CD4-positive, alpha-beta T cell (primary cell): ENCODE results near the gene FBXO24. TPM values are rescaled to one million over a fixed set of nuclear protein-coding genes. Genes with fewer than 3 reads are reported as not detected.

Experiments used
- ATAC-seq: fragments of 200-7000 bp; cut with Tn5 transposase; one replicate; pipeline ENCODE4 v1.10.0; 2022; ENCODE audit warnings: mild to moderate bottlenecking; ENCODE audit not compliant: poor library complexity
- CTCF ChIA-PET: fragments of 350-600 bp; sonication (Branson Sonifier 250); formaldehyde crosslinking; loops from one replicate; lab custom pipeline; 2021; ENCODE audit warnings: antibody characterized with exemption, inconsistent platforms; lab: Charles Lee
- POLR2A ChIA-PET: fragments of 350-600 bp; sonication (Branson Sonifier 250); formaldehyde crosslinking; loops from one replicate; lab custom pipeline; 2021; ENCODE audit warnings: antibody characterized with exemption, inconsistent platforms; lab: Charles Lee
- DNase-seq, 14 experiments: peaks; one replicate each; pipeline ENCODE4 v3.0.0-alpha.2; 2013 to 2020; ENCODE audit warnings: mixed read lengths in 2 of 14
- H3K27ac ChIP-seq, 2 donors: one replicate each; pipeline versions ENCODE4 v1.5.1 to v1.7.0; 2013; ENCODE audit warnings: low read length in 2 of 2, low read depth in 1 of 2, mild to moderate bottlenecking in 1 of 2
- H3K27me3 ChIP-seq, 2 experiments: 1 replicate in 1 of 2; 2 replicates in 1 of 2; pipeline versions ENCODE4 v1.6.1 to v1.7.0; 2013; ENCODE audit warnings: low read length in 2 of 2, control low read depth in 1 of 2, mild to moderate bottlenecking in 1 of 2, moderate library complexity in 1 of 2; ENCODE audit not compliant: insufficient read depth in 2 of 2, control insufficient read depth in 1 of 2
- H3K36me3 ChIP-seq: one replicate; pipeline ENCODE4 v1.6.1; 2013; ENCODE audit warnings: low read length, control low read depth; ENCODE audit not compliant: insufficient read depth
- H3K4me1 ChIP-seq: one replicate; pipeline ENCODE4 v1.6.1; 2013; ENCODE audit warnings: low read length, control low read depth; ENCODE audit not compliant: insufficient read depth
- H3K4me3 ChIP-seq: one replicate; pipeline ENCODE4 v1.5.1; 2013; ENCODE audit warnings: mild to moderate bottlenecking, low read length, moderate library complexity
- H3K9me3 ChIP-seq, 2 experiments: 1 replicate in 1 of 2; 2 replicates in 1 of 2; pipeline versions ENCODE4 v1.6.1 to v1.7.0; 2013; ENCODE audit warnings: low read length in 2 of 2, mild to moderate bottlenecking in 2 of 2, control low read depth in 1 of 2, moderate library complexity in 1 of 2; ENCODE audit not compliant: control insufficient read depth in 1 of 2, insufficient read depth in 1 of 2
- H3K27ac Mint-ChIP-seq: one replicate; pipeline ENCODE4 v1.8.0; 2020; ENCODE audit warnings: mixed read lengths
- H3K27me3 Mint-ChIP-seq: one replicate; pipeline ENCODE4 v1.8.0; 2021; ENCODE audit warnings: mixed read lengths
- H3K36me3 Mint-ChIP-seq: one replicate; pipeline ENCODE4 v1.8.0; 2021; ENCODE audit warnings: low read depth, mixed read lengths
- H3K4me1 Mint-ChIP-seq: one replicate; pipeline ENCODE4 v1.8.0; 2021; ENCODE audit warnings: low read depth, mixed read lengths
- H3K4me3 Mint-ChIP-seq: one replicate; pipeline ENCODE4 v1.8.0; 2020; ENCODE audit warnings: mild to moderate bottlenecking, mixed read lengths
- H3K9me3 Mint-ChIP-seq: one replicate; pipeline ENCODE4 v1.8.0; 2020; ENCODE audit warnings: mixed read lengths
- CTCF ChIP-seq: fragments of 200-600 bp; IDR thresholded peaks from one replicate; pipeline ENCODE4 v1.8.0; 2022; ENCODE audit warnings: antibody characterized with exemption, mild to moderate bottlenecking
- intact Hi-C, 2 experiments: fragments of 100-400 bp; cut with DNase I in 1 of 2; cut with micrococcal nuclease in 1 of 2; formaldehyde crosslinking; loops; one replicate each; pipeline versions ENCODE4 v1.15.1 to v1.9.0; 2023 to 2025; cut with DNase I, micrococcal nuclease
- total RNA-seq, 174 experiments: library from RNA in 2 of 174; stranded (reverse) in 2 of 174; gene quantifications; one replicate each; pipeline ENCODE4 v1.2.3 and lab custom pipeline; 2021 to 2026

FBXO24 gene
- total RNA-seq, 2 experiments from 2014 or later: 0.66 to 0.78 TPM

- Mint-ChIP-seq H3K9me3 (no peaks in the 10 kb centered on the region), H3K27ac (no peak overlapping the region), H3K36me3 (peaks cover 17% of the 10 kb centered on the region), H3K4me1 (peaks cover 35% of the 10 kb centered on the region), H3K4me3 (peak overlapping the region; percentile 97), H3K27me3 (no peaks in the 10 kb centered on the region)
- Histone ChIP-seq H3K27me3 (no peaks in the 10 kb centered on the region), H3K36me3 (peaks cover 32% of the 10 kb centered on the region), H3K27ac (peak overlapping the region; percentile 93 to 96), H3K4me3 (peak overlapping the region; percentile 95), H3K9me3 (no peaks in the 10 kb centered on the region), H3K4me1 (peaks cover 65% of the 10 kb centered on the region)
- intact Hi-C loops: loop anchor here in 1 of 2 experiments (2.0 kb wide), 1 partner anchor 90 kb away; no protein-coding TSS in a partner anchor
- DNase-seq: peak in 2 of 14 experiments; percentile 11 to 52
- ChIA-PET CTCF (interaction anchor here (0.7 to 2.2 kb wide), 7 partner anchors 20 to 120 kb away, joined by 3 to 8 read pairs (median 5); partner anchors contain the start of gene MOSPD3), POLR2A (interaction anchor here (0.6 to 4.9 kb wide), 27 partner anchors 10 to 1026 kb away, joined by 3 to 113 read pairs (median 12); partner anchors contain the start of genes AGFG2, GIGYF1, MEPCE and MOSPD3)
- TF ChIP-seq CTCF: no peak
- ATAC-seq: no peak
These were observed 1.2 kb upstream of the FBXO24 start for GRCh38 chr7:100584683-100585510.

- H3K4me1 Mint-ChIP-seq: peaks cover 35% of the 10 kb centered on the region
- DNase-seq: peak; percentile 42 to 82 (median 56)
- intact Hi-C loops: loop anchor here (1.0 to 2.0 kb wide), 5 partner anchors 15 to 89 kb away; partner anchors contain the start of genes AGFG2 (in 1 of the 2) and MOSPD3 (in 1 of the 2)
These were observed 440 bp upstream of the FBXO24 start, which contains the start of gene LRCH4 for GRCh38 chr7:100585511-100586265. LRCH4 (minus strand) TSS chr7:100586129; CDS start chr7:100586100, 29 bp downstream.

More at GRCh38 chr7:100585511-100586265, 440 bp upstream of the FBXO24 start, which contains the start of gene LRCH4:
- ChIA-PET CTCF (interaction anchor here (0.7 to 2.2 kb wide), 9 partner anchors 17 to 119 kb away, joined by 3 to 8 read pairs (median 4); partner anchors contain the start of gene MOSPD3), POLR2A (interaction anchor here (0.6 to 4.9 kb wide), 44 partner anchors 8 to 1027 kb away, joined by 3 to 113 read pairs (median 8); partner anchors contain the start of genes AGFG2, GIGYF1, GNB2 and GPC2)
- no peak for TF ChIP-seq CTCF
- H3K27ac Mint-ChIP-seq: no peak within 1 kb of the TSS
- H3K27me3 Mint-ChIP-seq: no peaks in the 10 kb centered on the region
- Histone ChIP-seq H3K9me3 (no peaks in the 10 kb centered on the region), H3K27ac (peak within 1 kb of the TSS; percentile 93 to 96), H3K27me3 (peaks cover 0 to 4% of the 10 kb centered on the region in 2 experiments), H3K36me3 (peaks cover 24% of the 10 kb centered on the region), H3K4me3 (peak within 1 kb of the TSS; percentile 95), H3K4me1 (peaks cover 58% of the 10 kb centered on the region)
- peaks cover 17% of the 10 kb centered on the region for H3K36me3 Mint-ChIP-seq
- peak within 1 kb of the TSS; percentile 97 for H3K4me3 Mint-ChIP-seq
- peak; percentile 14 for ATAC-seq
- no peaks in the 10 kb centered on the region for H3K9me3 Mint-ChIP-seq
